Stromal cell of bone marrow (primary cell): ENCODE data around the gene DPP7.
"Not testable (repeated sequence)": the region's sequence is repeated elsewhere in the genome, so short reads cannot be mapped to it uniquely, and the experiment has no call there.

Experiments
- DNase-seq: peaks from one replicate; pipeline ENCODE4 v3.0.0-alpha.2; 2012; ENCODE audit warnings: low read depth

The DPP7 gene

GRCh38 chr9:137147793-137148160 lies 33.2 kb upstream of the DPP7 start:
- DNase-seq: no peak

- no peak for DNase-seq
Observed at GRCh38 chr9:137147091-137147792, 32.7 kb upstream of the DPP7 start.

- no peak for DNase-seq
Observed at GRCh38 chr9:137146527-137146918, 32.0 kb upstream of the DPP7 start.

- DNase-seq: no peak
Observed at GRCh38 chr9:137145731-137146526, 31.4 kb upstream of the DPP7 start.

GRCh38 chr9:137143459-137143858 lies 28.9 kb upstream of the DPP7 start:
- DNase-seq: no peak

GRCh38 chr9:137141976-137142936 lies 27.7 kb upstream of the DPP7 start:
- DNase-seq: no peak

- DNase-seq: no peak
Observed at GRCh38 chr9:137141050-137141810, 26.7 kb upstream of the DPP7 start.

- DNase-seq: no peak
Observed at GRCh38 chr9:137140151-137141012, 25.8 kb upstream of the DPP7 start.

- no peak for DNase-seq
Observed at GRCh38 chr9:137139468-137140150, 25.1 kb upstream of the DPP7 start.

GRCh38 chr9:137138722-137139467 lies 24.4 kb upstream of the DPP7 start, which contains the start of gene GRIN1:
GRIN1 (plus strand) TSS chr9:137139154; CDS start chr9:137139487, 333 bp downstream.
- no peak for DNase-seq

- no peak for DNase-seq
Observed at GRCh38 chr9:137138058-137138721, 23.7 kb upstream of the DPP7 start.

- no peak for DNase-seq
Observed at GRCh38 chr9:137136881-137137607, 22.5 kb upstream of the DPP7 start.

GRCh38 chr9:137136261-137136880 lies 21.8 kb upstream of the DPP7 start:
- no peak for DNase-seq

GRCh38 chr9:137135154-137135553 lies 20.6 kb upstream of the DPP7 start:
- not testable (repeated sequence) for DNase-seq

- DNase-seq: no peak
Observed at GRCh38 chr9:137134191-137134590, 19.7 kb upstream of the DPP7 start.

GRCh38 chr9:137130176-137130755 lies 15.7 kb upstream of the DPP7 start:
- no peak for DNase-seq
